GM12878 (cell line): ENCODE results near the gene SFMBT1. TPM values are rescaled to one million over a fixed set of nuclear protein-coding genes. Genes with fewer than 3 reads are reported as not detected.

ENCODE experiments used
- ATAC-seq: fragments of 200-7000 bp; cut with Tn5 transposase; 3 replicates; pipeline ENCODE4 v1.9.1; 2020; ENCODE audit warnings: mild to moderate bottlenecking, moderate library complexity
- BruUV-seq: library from RNA; stranded (reverse); fragments of 400-500 nt; replicated peaks from 2 replicates; lab custom pipeline; 2021; lab: Mats Ljungman, UMichigan
- CTCF ChIA-PET: fragments of 300-600 bp; sonication (Branson Sonifier 250); formaldehyde crosslinking; extraction: SDS; loops from one replicate; lab custom pipeline; 2021; ENCODE audit warnings: inconsistent platforms; lab: Yijun Ruan, JAX
- POLR2A ChIA-PET: fragments of 350-600 bp; formaldehyde crosslinking; extraction: SDS; loops from one replicate; lab custom pipeline; 2021; ENCODE audit warnings: inconsistent platforms; lab: Charles Lee
- RAD21 ChIA-PET: fragments of 300-600 bp; sonication (Branson Sonifier 250); formaldehyde crosslinking; loops from one replicate; lab custom pipeline; 2023; ENCODE audit warnings: antibody characterized with exemption; ENCODE audit not compliant: unreplicated experiment; lab: Charles Lee
- SMC1A ChIA-PET: fragments of 300-600 bp; sonication (Branson Sonifier 250); formaldehyde crosslinking; loops from one replicate; lab custom pipeline; 2023; ENCODE audit not compliant: unreplicated experiment, uncharacterized antibody; lab: Charles Lee
- DNase-seq: peaks from one replicate; pipeline ENCODE4 v3.0.0-alpha.2; 2011; ENCODE audit warnings: low read depth, low spot score
- FAIRE-seq: peaks from 3 replicates; lab custom pipeline; 2011; peaks lifted over from hg19 to GRCh38; lab: Jason Lieb, UNC
- H2AFZ ChIP-seq: 2 replicates; pipeline ENCODE4 v1.6.0; 2011; ENCODE audit warnings: low read depth, low read length, control low read depth; ENCODE audit not compliant: control insufficient read depth
- H3K27ac ChIP-seq: 2 replicates; pipeline ENCODE4 v1.5.1; 2011; ENCODE audit warnings: control low read depth; ENCODE audit not compliant: control insufficient read depth, insufficient read depth
- H3K27me3 ChIP-seq, 2 experiments: replicated peaks in 1 of 2; 2 replicates each; pipeline versions ENCODE4 v1.6.0 to v1.6.1; 2011; ENCODE audit warnings: low read length in 1 of 2; ENCODE audit not compliant: control insufficient read depth in 2 of 2, insufficient read depth in 2 of 2
- H3K36me3 ChIP-seq, 2 experiments: 2 replicates each; pipeline ENCODE4 v1.5.1; 2011; ENCODE audit warnings: low read length in 1 of 2; ENCODE audit not compliant: control insufficient read depth in 2 of 2, insufficient read depth in 2 of 2
- H3K4me1 ChIP-seq: 2 replicates; pipeline ENCODE4 v1.6.1; 2011; ENCODE audit warnings: mild to moderate bottlenecking, low read length, moderate library complexity, mixed read lengths; ENCODE audit not compliant: control insufficient read depth, insufficient read depth
- H3K4me2 ChIP-seq: 2 replicates; pipeline ENCODE4 v1.6.0; 2011; ENCODE audit warnings: control low read depth; ENCODE audit not compliant: control insufficient read depth, insufficient read depth
- H3K4me3 ChIP-seq: fragments of 200-600 bp; sonication (generic); 2 replicates; pipeline ENCODE4 v1.5.1; 2016
- H3K79me2 ChIP-seq: 2 replicates; pipeline ENCODE4 v1.6.0; 2011; ENCODE audit warnings: low read length; ENCODE audit not compliant: control insufficient read depth, insufficient read depth
- H3K9ac ChIP-seq: 2 replicates; pipeline ENCODE4 v1.8.0; 2011; ENCODE audit warnings: low read length, control low read depth, mixed read lengths; ENCODE audit not compliant: control insufficient read depth, insufficient read depth
- H3K9me3 ChIP-seq: replicated peaks from 3 replicates; pipeline ENCODE4 v1.5.1; 2011; ENCODE audit warnings: mild to moderate bottlenecking, low read length; ENCODE audit not compliant: control insufficient read depth, insufficient read depth
- H4K20me1 ChIP-seq: 2 replicates; pipeline ENCODE4 v1.6.0; 2011; ENCODE audit not compliant: control insufficient read depth, insufficient read depth
- BACH1 ChIP-seq: fragments of 450-650 bp; IDR thresholded peaks from 2 replicates; pipeline ENCODE4 v1.6.1; 2017; ENCODE audit warnings: mild to moderate bottlenecking, borderline replicate concordance
- CBFB ChIP-seq: IDR thresholded peaks from 2 replicates; pipeline ENCODE4 v1.6.1; 2016; ENCODE audit warnings: antibody characterized with exemption, low read depth
- CBX3 ChIP-seq: fragments of 200-600 bp; sonication (generic); IDR thresholded peaks from 2 replicates; pipeline ENCODE4 v1.6.1; 2016; ENCODE audit warnings: low read depth, borderline replicate concordance
- CHD2 ChIP-seq: IDR thresholded peaks from 2 replicates; pipeline ENCODE4 v1.6.1; 2011; ENCODE audit warnings: low read depth, low read length, improper control_type of control experiment, borderline replicate concordance
- CHD4 ChIP-seq: fragments of 200-600 bp; sonication (generic); IDR thresholded peaks from 2 replicates; pipeline ENCODE4 v1.6.1; 2016; ENCODE audit warnings: mild to moderate bottlenecking
- FOXK2 ChIP-seq: fragments of 450-650 bp; IDR thresholded peaks from 2 replicates; pipeline ENCODE4 v1.6.1; 2017; ENCODE audit warnings: mild to moderate bottlenecking, moderate library complexity
- GATAD2B ChIP-seq: fragments of 450-650 bp; conservative IDR thresholded peaks from 2 replicates; pipeline ENCODE4 v1.6.1; 2017; ENCODE audit warnings: low read depth, mild to moderate bottlenecking, moderate library complexity
- POLR2AphosphoS2 ChIP-seq: IDR thresholded peaks from 2 replicates; pipeline ENCODE4 v1.6.1; 2011; ENCODE audit warnings: low read depth, mild to moderate bottlenecking, low read length, improper control_type of control experiment, moderate library complexity
- RFX5 ChIP-seq: IDR thresholded peaks from 2 replicates; pipeline ENCODE4 v1.6.1; 2011; ENCODE audit warnings: low read depth, low read length, improper control_type of control experiment
- SIX5 ChIP-seq: IDR thresholded peaks from 2 replicates; pipeline ENCODE4 v1.6.1; 2011; ENCODE audit warnings: mild to moderate bottlenecking, low read depth, low read length, moderate library complexity; ENCODE audit not compliant: severe bottlenecking
- STAT1 ChIP-seq: fragments of 450-650 bp; conservative IDR thresholded peaks from 2 replicates; pipeline ENCODE4 v1.6.1; 2014; ENCODE audit warnings: antibody characterized with exemption, mild to moderate bottlenecking
- SUZ12 ChIP-seq: fragments of 200-600 bp; sonication (generic); IDR thresholded peaks from one replicate; pipeline ENCODE4 v1.6.1; 2018; ENCODE audit warnings: antibody characterized with exemption, mild to moderate bottlenecking; ENCODE audit not compliant: unreplicated experiment
- TBL1XR1 ChIP-seq: IDR thresholded peaks from 2 replicates; pipeline ENCODE4 v1.6.1; 2012; ENCODE audit warnings: low read depth, low read length, improper control_type of control experiment
- WGBS: methylation state at CpG from one replicate; pipeline ENCODE4 v1.1.6; 2016; ENCODE audit warnings: low lambda C conversion rate; ENCODE audit not compliant: insufficient replicate concordance, insufficient coverage; ENCODE audit errors: missing lambda C conversion rate; 5-methylcytosine and 5-hydroxymethylcytosine counted together
- in situ Hi-C: fragments of 300-500 bp; cut with MboI; formaldehyde crosslinking; loops from 9 replicates; pipeline ENCODE4 v1.14.3; 2018; ENCODE audit warnings: mixed read lengths
- intact Hi-C: fragments of 100-400 bp; cut with micrococcal nuclease; formaldehyde crosslinking; loops from one replicate; pipeline ENCODE4 v1.14.2; 2022; ENCODE audit not compliant: unreplicated experiment
- polyA plus RNA-seq, 11 experiments: library from polyadenylated mRNA; depleted of rRNA in 4 of 11; unstranded in 6 of 11; stranded (reverse) in 5 of 11; fragments of >200 nt; fragmentation: Nextera tagmentation in 4 of 11; fragmentation: Illumina TruSeq in 1 of 11; extraction: Ambion mirVana in 4 of 11; extraction: Trizol in 1 of 11; gene quantifications; 1 replicate in 1 of 11; 2 replicates in 10 of 11; pipeline versions ENCODE4 v1.2.1 to v1.2.3, GENCODE V29; 2011 to 2016; ENCODE audit warnings: inconsistent platforms in 2 of 11, missing spikeins in 2 of 11, low read depth in 1 of 11
- total RNA-seq, 4 experiments: library from RNA; depleted of rRNA in 3 of 4; stranded (reverse); fragments of >200 nt in 3 of 4; fragmentation: Illumina TruSeq in 1 of 4; extraction: Trizol in 1 of 4; gene quantifications; 2 replicates each; pipeline versions ENCODE4 v1.2.1 to v1.2.3, GENCODE V29; 2013 to 2021
- TF ChIP-seq, protein P1 (sequence below): fragments of 450-650 bp; IDR thresholded peaks from 2 replicates; pipeline ENCODE4 v1.6.1; 2018; ENCODE audit warnings: borderline replicate concordance, mild to moderate bottlenecking; ENCODE audit not compliant: partially characterized antibody
- TF ChIP-seq, protein P2 (sequence below): fragments of 450-650 bp; IDR thresholded peaks from 2 replicates; pipeline ENCODE4 v1.6.1; 2017; ENCODE audit warnings: low read depth, mild to moderate bottlenecking, moderate library complexity
- TF ChIP-seq, protein P3 (sequence below): fragments of 450-650 bp; IDR thresholded peaks from 2 replicates; pipeline ENCODE4 v1.6.1; 2016; ENCODE audit warnings: mild to moderate bottlenecking, moderate library complexity, borderline replicate concordance

Gene SFMBT1
- total and polyA plus RNA-seq, 10 of the 15 experiments (the other 5 are each of a cell fraction or from before 2014, with no cell fraction given), result 3.2 to 19.5 (median 11.4) TPM

DNA sequence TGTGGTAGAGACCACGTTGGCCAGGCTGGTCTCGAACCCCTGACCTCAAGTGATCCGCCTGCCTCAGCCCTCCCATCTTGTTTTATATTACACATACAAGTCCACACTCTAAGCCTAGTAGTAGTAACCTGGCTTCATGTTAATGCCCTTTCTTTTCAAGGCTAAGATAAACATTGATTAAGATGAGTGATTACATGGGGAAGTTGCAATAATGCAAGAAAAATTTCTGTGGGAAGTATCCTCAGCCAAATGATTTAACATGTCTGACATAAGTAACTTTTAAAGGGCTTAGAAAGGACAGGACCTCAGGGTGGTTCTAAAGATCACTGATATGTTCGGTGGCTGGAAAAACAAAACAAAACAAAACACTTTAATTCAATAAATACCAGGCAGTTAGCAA is 72.1 kb downstream of the SFMBT1 start:
- CTCF ChIA-PET, result interaction anchor here (0.5 to 1.0 kb wide), 4 partner anchors 14 to 334 kb away, joined by 3 to 5 read pairs (median 4); no protein-coding TSS in a partner anchor
- POLR2A ChIA-PET, result interaction anchor here (0.5 kb wide), 1 partner anchor 9 kb away, joined by 4 read pairs; no protein-coding TSS in a partner anchor
- Histone ChIP-seq H2AFZ (no peak overlapping the region), H3K36me3 (no peaks in the 10 kb centered on the region), H3K4me1 (no peaks in the 10 kb centered on the region), H3K4me2 (no peak overlapping the region), H4K20me1 (no peaks in the 10 kb centered on the region), H3K27me3 (no peaks in the 10 kb centered on the region), H3K4me3 (no peak overlapping the region), H3K9me3 (no peaks in the 10 kb centered on the region), H3K27ac (no peak overlapping the region), H3K9ac (no peak overlapping the region), H3K79me2 (no peaks in the 10 kb centered on the region; the same call in 1 of the 2 replicates)
- WGBS, result 89% methylated on average over 4 of the region's 4 CpGs
- no TSS peak for BruUV-seq
- SMC1A ChIA-PET, result interaction anchor here (0.9 to 1.5 kb wide), 4 partner anchors 9 to 35 kb away, joined by 3 to 7 read pairs (median 4); no protein-coding TSS in a partner anchor
- intact Hi-C loops (no loop called here), in situ Hi-C loops (no loop called here)
- FAIRE-seq (no peak), DNase-seq (no peak), ATAC-seq (no peak)
- RAD21 ChIA-PET, result no interaction called here
- no peak for TF ChIP-seq SUZ12
- TF ChIP-seq RFX5, result no peak
- no peak for TF ChIP-seq TBL1XR1
- TF ChIP-seq, protein P1, sequence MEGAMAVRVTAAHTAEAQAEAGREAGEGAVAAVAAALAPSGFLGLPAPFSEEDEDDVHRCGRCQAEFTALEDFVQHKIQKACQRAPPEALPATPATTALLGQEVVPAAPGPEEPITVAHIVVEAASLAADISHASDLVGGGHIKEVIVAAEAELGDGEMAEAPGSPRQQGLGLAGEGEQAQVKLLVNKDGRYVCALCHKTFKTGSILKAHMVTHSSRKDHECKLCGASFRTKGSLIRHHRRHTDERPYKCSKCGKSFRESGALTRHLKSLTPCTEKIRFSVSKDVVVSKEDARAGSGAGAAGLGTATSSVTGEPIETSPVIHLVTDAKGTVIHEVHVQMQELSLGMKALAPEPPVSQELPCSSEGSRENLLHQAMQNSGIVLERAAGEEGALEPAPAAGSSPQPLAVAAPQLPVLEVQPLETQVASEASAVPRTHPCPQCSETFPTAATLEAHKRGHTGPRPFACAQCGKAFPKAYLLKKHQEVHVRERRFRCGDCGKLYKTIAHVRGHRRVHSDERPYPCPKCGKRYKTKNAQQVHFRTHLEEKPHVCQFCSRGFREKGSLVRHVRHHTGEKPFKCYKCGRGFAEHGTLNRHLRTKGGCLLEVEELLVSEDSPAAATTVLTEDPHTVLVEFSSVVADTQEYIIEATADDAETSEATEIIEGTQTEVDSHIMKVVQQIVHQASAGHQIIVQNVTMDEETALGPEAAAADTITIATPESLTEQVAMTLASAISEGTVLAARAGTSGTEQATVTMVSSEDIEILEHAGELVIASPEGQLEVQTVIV, result no peak
- TF ChIP-seq GATAD2B, result no peak
- TF ChIP-seq, protein P2, sequence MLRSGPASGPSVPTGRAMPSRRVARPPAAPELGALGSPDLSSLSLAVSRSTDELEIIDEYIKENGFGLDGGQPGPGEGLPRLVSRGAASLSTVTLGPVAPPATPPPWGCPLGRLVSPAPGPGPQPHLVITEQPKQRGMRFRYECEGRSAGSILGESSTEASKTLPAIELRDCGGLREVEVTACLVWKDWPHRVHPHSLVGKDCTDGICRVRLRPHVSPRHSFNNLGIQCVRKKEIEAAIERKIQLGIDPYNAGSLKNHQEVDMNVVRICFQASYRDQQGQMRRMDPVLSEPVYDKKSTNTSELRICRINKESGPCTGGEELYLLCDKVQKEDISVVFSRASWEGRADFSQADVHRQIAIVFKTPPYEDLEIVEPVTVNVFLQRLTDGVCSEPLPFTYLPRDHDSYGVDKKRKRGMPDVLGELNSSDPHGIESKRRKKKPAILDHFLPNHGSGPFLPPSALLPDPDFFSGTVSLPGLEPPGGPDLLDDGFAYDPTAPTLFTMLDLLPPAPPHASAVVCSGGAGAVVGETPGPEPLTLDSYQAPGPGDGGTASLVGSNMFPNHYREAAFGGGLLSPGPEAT, result no peak
- TF ChIP-seq, protein P3, sequence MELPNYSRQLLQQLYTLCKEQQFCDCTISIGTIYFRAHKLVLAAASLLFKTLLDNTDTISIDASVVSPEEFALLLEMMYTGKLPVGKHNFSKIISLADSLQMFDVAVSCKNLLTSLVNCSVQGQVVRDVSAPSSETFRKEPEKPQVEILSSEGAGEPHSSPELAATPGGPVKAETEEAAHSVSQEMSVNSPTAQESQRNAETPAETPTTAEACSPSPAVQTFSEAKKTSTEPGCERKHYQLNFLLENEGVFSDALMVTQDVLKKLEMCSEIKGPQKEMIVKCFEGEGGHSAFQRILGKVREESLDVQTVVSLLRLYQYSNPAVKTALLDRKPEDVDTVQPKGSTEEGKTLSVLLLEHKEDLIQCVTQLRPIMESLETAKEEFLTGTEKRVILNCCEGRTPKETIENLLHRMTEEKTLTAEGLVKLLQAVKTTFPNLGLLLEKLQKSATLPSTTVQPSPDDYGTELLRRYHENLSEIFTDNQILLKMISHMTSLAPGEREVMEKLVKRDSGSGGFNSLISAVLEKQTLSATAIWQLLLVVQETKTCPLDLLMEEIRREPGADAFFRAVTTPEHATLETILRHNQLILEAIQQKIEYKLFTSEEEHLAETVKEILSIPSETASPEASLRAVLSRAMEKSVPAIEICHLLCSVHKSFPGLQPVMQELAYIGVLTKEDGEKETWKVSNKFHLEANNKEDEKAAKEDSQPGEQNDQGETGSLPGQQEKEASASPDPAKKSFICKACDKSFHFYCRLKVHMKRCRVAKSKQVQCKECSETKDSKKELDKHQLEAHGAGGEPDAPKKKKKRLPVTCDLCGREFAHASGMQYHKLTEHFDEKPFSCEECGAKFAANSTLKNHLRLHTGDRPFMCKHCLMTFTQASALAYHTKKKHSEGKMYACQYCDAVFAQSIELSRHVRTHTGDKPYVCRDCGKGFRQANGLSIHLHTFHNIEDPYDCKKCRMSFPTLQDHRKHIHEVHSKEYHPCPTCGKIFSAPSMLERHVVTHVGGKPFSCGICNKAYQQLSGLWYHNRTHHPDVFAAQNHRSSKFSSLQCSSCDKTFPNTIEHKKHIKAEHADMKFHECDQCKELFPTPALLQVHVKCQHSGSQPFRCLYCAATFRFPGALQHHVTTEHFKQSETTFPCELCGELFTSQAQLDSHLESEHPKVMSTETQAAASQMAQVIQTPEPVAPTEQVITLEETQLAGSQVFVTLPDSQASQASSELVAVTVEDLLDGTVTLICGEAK, result no peak
- no peak for TF ChIP-seq FOXK2
- TF ChIP-seq CBFB, result no peak
- TF ChIP-seq SIX5, result no peak
- TF ChIP-seq POLR2AphosphoS2, result no peak
- TF ChIP-seq CBX3, result no peak
- no peak for TF ChIP-seq STAT1
- TF ChIP-seq CHD4, result no peak
- TF ChIP-seq BACH1, result no peak
- no peak for TF ChIP-seq CHD2
- TF ChIP-seq, all 136 proteins: peak for 0
